Panc1 (cell line): ENCODE data around the gene SLC9A8. TPM values are rescaled to one million over a fixed set of nuclear protein-coding genes. Genes with fewer than 3 reads are reported as not detected.

Experiments used
- ATAC-seq: fragments of 200-7000 bp; cut with Tn5 transposase; 2 replicates; pipeline ENCODE4 v1.9.1; 2020; ENCODE audit warnings: mild to moderate bottlenecking, moderate library complexity
- BruUV-seq: library from RNA; stranded (reverse); fragments of 400-500 nt; replicated peaks from 2 replicates; lab custom pipeline; 2021; lab: Mats Ljungman, UMichigan
- CTCF ChIA-PET: fragments of 300-600 bp; sonication (Branson Sonifier 250); formaldehyde crosslinking; loops from one replicate; lab custom pipeline; 2022; ENCODE audit warnings: antibody characterized with exemption; lab: Charles Lee
- POLR2A ChIA-PET: fragments of 300-600 bp; sonication (Branson Sonifier 250); formaldehyde crosslinking; loops from one replicate; lab custom pipeline; 2022; ENCODE audit warnings: antibody characterized with exemption; lab: Charles Lee
- DNase-seq: peaks from one replicate; pipeline ENCODE4 v3.0.0-alpha.2; 2010; ENCODE audit warnings: low read depth, low spot score
- H3K27ac ChIP-seq: 2 replicates; pipeline ENCODE4 v1.5.1; 2011; ENCODE audit warnings: mild to moderate bottlenecking, low read length, inconsistent platforms
- H3K27me3 ChIP-seq: fragments of 200-500 bp; sonication (Bioruptor generic); 2 replicates; pipeline ENCODE4 v1.6.0; 2014; ENCODE audit warnings: low read length, inconsistent platforms; ENCODE audit not compliant: control insufficient read depth, insufficient read depth
- H3K36me3 ChIP-seq: fragments of 200-500 bp; sonication (Bioruptor generic); 2 replicates; pipeline ENCODE4 v1.5.1; 2014; ENCODE audit warnings: inconsistent platforms, mild to moderate bottlenecking, low read length, moderate library complexity; ENCODE audit not compliant: control insufficient read depth, insufficient read depth
- H3K4me1 ChIP-seq: 2 replicates; pipeline ENCODE4 v1.5.1; 2011; ENCODE audit warnings: inconsistent platforms, mild to moderate bottlenecking, low read length, moderate library complexity; ENCODE audit not compliant: control insufficient read depth, insufficient read depth
- H3K4me3 ChIP-seq, 2 experiments: 2 replicates each; pipeline ENCODE4 v1.5.1; 2011 to 2012; ENCODE audit warnings: low read depth in 2 of 2, low read length in 2 of 2, mild to moderate bottlenecking in 2 of 2, inconsistent platforms in 1 of 2, moderate library complexity in 1 of 2
- H3K9me3 ChIP-seq: fragments of 200-500 bp; sonication (Bioruptor generic); 2 replicates; pipeline ENCODE4 v1.5.1; 2014; ENCODE audit warnings: low read depth, mild to moderate bottlenecking, inconsistent platforms, low read length, moderate library complexity; ENCODE audit not compliant: control insufficient read depth, insufficient read depth
- CTCF ChIP-seq: fragments of 450-650 bp; IDR thresholded peaks from 2 replicates; pipeline ENCODE4 v1.5.1; 2017; ENCODE audit warnings: mild to moderate bottlenecking
- POLR2AphosphoS5 ChIP-seq: IDR thresholded peaks from 2 replicates; pipeline ENCODE4 v1.6.1; 2012; ENCODE audit warnings: mild to moderate bottlenecking, low read depth, low read length, moderate library complexity
- REST ChIP-seq, 2 experiments: IDR thresholded peaks; 2 replicates each; pipeline ENCODE4 v1.6.1; 2011 to 2012; ENCODE audit warnings: low read depth in 2 of 2, control low read depth in 1 of 2, low read length in 1 of 2, mild to moderate bottlenecking in 1 of 2, moderate library complexity in 1 of 2; ENCODE audit not compliant: insufficient read depth in 1 of 2
- SIN3A ChIP-seq: IDR thresholded peaks from 2 replicates; pipeline ENCODE4 v1.6.1; 2012; ENCODE audit warnings: low read depth, mild to moderate bottlenecking, low read length, moderate library complexity, borderline replicate concordance; ENCODE audit not compliant: insufficient read depth
- TCF7L2 ChIP-seq: IDR thresholded peaks from 2 replicates; pipeline ENCODE4 v1.6.1; 2011; ENCODE audit warnings: mild to moderate bottlenecking, low read depth, low read length, inconsistent platforms
- in situ Hi-C: cut with HindIII; loops from 2 replicates; pipeline ENCODE4 v1.10.0; 2016; ENCODE audit warnings: low sequenced_read_pairs, low pct_unique_long_range_greater_than_20kb
- intact Hi-C: fragments of 100-400 bp; cut with micrococcal nuclease; formaldehyde crosslinking; loops from one replicate; pipeline ENCODE4 v1.10.0; 2022; ENCODE audit not compliant: unreplicated experiment
- total RNA-seq: library from RNA; stranded (reverse); gene quantifications from one replicate; pipeline ENCODE4 v1.2.1, GENCODE V29; 2021; ENCODE audit not compliant: unreplicated experiment

SLC9A8 gene
- total RNA-seq, 1 experiment from 2014 or later = 6.7 TPM

DNA sequence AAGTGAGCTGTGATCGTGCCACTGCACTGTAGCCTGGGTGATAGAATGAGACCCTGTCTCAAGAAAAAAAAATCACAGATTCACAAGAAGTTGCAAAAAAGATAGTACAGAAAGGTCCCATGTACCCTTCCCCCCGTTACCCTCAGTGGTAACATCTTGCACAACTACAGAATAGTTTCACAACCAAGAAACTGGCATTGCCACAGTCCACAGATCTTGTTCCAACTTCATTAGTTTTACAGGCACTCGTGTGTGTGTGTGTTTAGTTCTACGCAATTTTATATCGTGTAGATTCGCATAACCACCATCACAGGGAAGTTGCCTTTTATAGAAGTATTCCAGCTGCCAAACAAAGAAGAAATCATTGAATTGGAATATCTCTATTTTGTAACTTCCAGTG lies 83.6 kb downstream of the SLC9A8 start:
- no peak overlapping the region for H3K27ac ChIP-seq
- no peak for ATAC-seq
- H3K36me3 ChIP-seq = no peaks in the 10 kb centered on the region
- H3K27me3 ChIP-seq = no peaks in the 10 kb centered on the region
- no peak overlapping the region for H3K4me3 ChIP-seq
- in situ Hi-C loops (no loop called here), intact Hi-C loops (no loop called here)
- DNase-seq = no peak
- TF ChIP-seq REST (IDR thresholded peaks at IDR 0.05; ENCODE audit: insufficient read depth in 1 of 2, low read depth in 2 of 2, low read length in 1 of 2) = no peak
- no peak for TF ChIP-seq TCF7L2
- no peak for TF ChIP-seq SIN3A
- no peak for TF ChIP-seq POLR2AphosphoS5
- no peak for TF ChIP-seq CTCF
- H3K9me3 ChIP-seq = no peaks in the 10 kb centered on the region
- BruUV-seq = no TSS peak
- ChIA-PET CTCF (interaction anchor here (1.3 kb wide), 1 partner anchor 354 kb away, joined by 3 read pairs; no protein-coding TSS in a partner anchor), POLR2A (no interaction called here)
- H3K4me1 ChIP-seq = peaks cover 18% of the 10 kb centered on the region

- H3K36me3 ChIP-seq = no peaks in the 10 kb centered on the region; the same call in 1 of the 2 replicates
- H3K27me3 ChIP-seq = no peaks in the 10 kb centered on the region
- BruUV-seq = no TSS peak
- in situ Hi-C loops = no loop called here
- no peak for TF ChIP-seq POLR2AphosphoS5
- TF ChIP-seq TCF7L2 = no peak
- TF ChIP-seq REST (IDR thresholded peaks at IDR 0.05; ENCODE audit: insufficient read depth in 1 of 2, low read depth in 2 of 2, low read length in 1 of 2) = no peak
- no peak for TF ChIP-seq CTCF
- no peak for TF ChIP-seq SIN3A
- ChIA-PET CTCF (interaction anchor here (0.6 kb wide), 1 partner anchor 11 kb away, joined by 5 read pairs; no protein-coding TSS in a partner anchor), POLR2A (no interaction called here)
- no peak for ATAC-seq
- H3K9me3 ChIP-seq = no peaks in the 10 kb centered on the region
- H3K4me1 ChIP-seq = no peaks in the 10 kb centered on the region; the same call in 1 of the 2 replicates
- H3K27ac ChIP-seq = no peak overlapping the region
- intact Hi-C loops = no loop called here
- H3K4me3 ChIP-seq = no peak overlapping the region
- DNase-seq = no peak
These were observed 87.1 kb downstream of the SLC9A8 start for GRCh38 chr20:49899541-49900383.
